ENCODE results near the gene SARDH. TPM values are rescaled to one million over a fixed set of nuclear protein-coding genes. Genes with fewer than 3 reads are reported as not detected.

The SARDH gene
- total and polyA plus RNA-seq, 2 of the 13 experiments (the other 11 are each of a cell fraction or from before 2014, with no cell fraction given) = 11.6 to 34.9 TPM

DNA sequence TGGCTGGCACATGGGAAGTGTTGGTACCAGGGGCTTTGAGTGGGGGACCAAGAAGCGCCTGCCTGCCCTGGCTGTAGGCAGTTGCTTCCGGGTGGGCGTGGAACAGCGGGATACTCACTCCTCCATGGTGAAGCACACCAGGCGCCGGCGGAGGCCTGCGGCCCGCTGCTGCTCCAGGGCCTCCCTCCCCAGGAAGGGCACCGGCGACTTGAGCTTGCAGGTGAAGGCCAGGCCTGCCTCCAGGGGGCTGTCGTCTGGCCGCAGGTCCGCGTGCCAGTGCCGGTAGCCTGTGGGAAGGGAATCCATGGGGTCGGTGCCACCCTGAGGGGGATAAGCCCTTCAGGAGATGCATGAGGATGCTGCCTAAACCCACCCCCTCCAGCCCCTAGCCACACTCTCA is 67.7 kb downstream of the SARDH start:
- TF ChIP-seq PAXIP1 (CRISPR knock-in tag; conservative IDR thresholded peaks at IDR 0.05) (no peak), ZXDC (CRISPR knock-in tag; IDR thresholded peaks at IDR 0.05) (no peak), DR1 (CRISPR knock-in tag; IDR thresholded peaks at IDR 0.05) (no peak), ZNF709 (CRISPR knock-in tag; IDR thresholded peaks at IDR 0.05) (no peak), ZNF567 (CRISPR knock-in tag; IDR thresholded peaks at IDR 0.05; ENCODE audit: borderline replicate concordance) (no peak), HOXA9 (CRISPR knock-in tag; IDR thresholded peaks at IDR 0.05; ENCODE audit: borderline replicate concordance) (no peak), KAT2B (IDR thresholded peaks at IDR 0.05; ENCODE audit: borderline replicate concordance, low read depth, low read length) (no peak), ZNF558 (CRISPR knock-in tag; IDR thresholded peaks at IDR 0.05; ENCODE audit: borderline replicate concordance) (no peak), TSC22D2 (CRISPR knock-in tag; IDR thresholded peaks at IDR 0.05; ENCODE audit: borderline replicate concordance) (no peak), CEBPG (CRISPR knock-in tag; IDR thresholded peaks at IDR 0.05) (no peak), GZF1 (CRISPR knock-in tag; IDR thresholded peaks at IDR 0.05) (no peak), ZNF644 (CRISPR knock-in tag; IDR thresholded peaks at IDR 0.05; ENCODE audit: low read depth) (no peak), SUZ12 (IDR thresholded peaks at IDR 0.05; ENCODE audit: low read depth, low read length) (no peak), SMARCC2 (IDR thresholded peaks at IDR 0.05) (no peak), ZNF563 (CRISPR knock-in tag; IDR thresholded peaks at IDR 0.05) (no peak), ZNF343 (CRISPR knock-in tag; IDR thresholded peaks at IDR 0.05) (no peak)
- Histone ChIP-seq H3K9me3 (ENCODE audit: low read length) (no peaks in the 10 kb centered on the region), H3K4me2 (ENCODE audit: low read depth, low read length) (no peak overlapping the region), H3K9ac (ENCODE audit: insufficient read depth, low read depth, low read length) (no peak overlapping the region), H3K4me3 (replicated peaks in 1 of 3; ENCODE audit: insufficient read depth in 1 of 3, low read depth in 2 of 3, low read length in 3 of 3) (no peak overlapping the region), H3K27me3 (ENCODE audit: control insufficient read depth in 1 of 2, insufficient read depth in 2 of 2, low read length in 2 of 2) (no peaks in the 10 kb centered on the region), H3K36me3 (replicated peaks in 1 of 2; ENCODE audit: control insufficient read depth in 1 of 2, insufficient read depth in 2 of 2, low read length in 2 of 2) (peaks cover 9 to 17% of the 10 kb centered on the region in 2 experiments; a peak in 3 of 5 replicates), H3K79me2 (ENCODE audit: insufficient read depth, low read length) (no peaks in the 10 kb centered on the region), H4K20me1 (ENCODE audit: insufficient read depth, low read length) (no peaks in the 10 kb centered on the region), H2AFZ (ENCODE audit: low read length) (no peak overlapping the region), H3K27ac (ENCODE audit: extremely low read length, insufficient read depth, low read length) (no peak overlapping the region), H3K4me1 (ENCODE audit: insufficient read depth, low read length) (no peaks in the 10 kb centered on the region)
- ChIA-PET POLR2A (interaction anchor here (0.7 kb wide), 1 partner anchor 44 kb away, joined by 3 read pairs; no protein-coding TSS in a partner anchor), CTCF (ENCODE audit: low intra/inter-chr PET ratio, low total read pairs) (no interaction called here)
- WGBS (ENCODE audit: low lambda C conversion rate) = 97% methylated on average over 6 of the region's 17 CpGs
- ATAC-seq (no peak), DNase-seq (ENCODE audit: low spot score) (no peak), FAIRE-seq (no peak)
- BruUV-seq (replicated peaks) = no TSS peak
- in situ Hi-C loops (cut with HindIII; ENCODE audit: extremely low pct_ligation_motif_present, low pct_unique_long_range_greater_than_20kb) = no loop called here
- intact Hi-C loops (cut with micrococcal nuclease; ENCODE audit: unreplicated experiment) = no loop called here
